ENCODE measurements around the gene WNT5B. TPM values are rescaled to one million over a fixed set of nuclear protein-coding genes. Genes with fewer than 3 reads are reported as not detected.

Gene WNT5B
- 10.1 and 10.3 TPM in 2 replicates for total RNA-seq (2014; rRNA removed; shearing (Covaris generic))

- no peak for DNase-seq (ENCODE audit: low spot score)
These were observed at the start of gene WNT5B for GRCh38 chr12:1628666-1629337. Gene WNT5B (plus strand): TSS chr12:1629231. CDS start chr12:1631355, 2,124 bp downstream.

- DNase-seq (ENCODE audit: low spot score), result no peak
These were observed 49.2 kb upstream of the WNT5B start for GRCh38 chr12:1579651-1580435.

- no peak for DNase-seq (ENCODE audit: low spot score)
These were observed 48.5 kb upstream of the WNT5B start for GRCh38 chr12:1580526-1580925.

GRCh38 chr12:1581973-1582708, 46.9 kb upstream of the WNT5B start:
- DNase-seq (ENCODE audit: low spot score), result no peak

- DNase-seq (ENCODE audit: low spot score), result no peak
These were observed 46.4 kb upstream of the WNT5B start for GRCh38 chr12:1582709-1583050.

GRCh38 chr12:1583421-1584078, 45.5 kb upstream of the WNT5B start:
- peak; percentile 65 for DNase-seq (ENCODE audit: low spot score)

- no peak for DNase-seq (ENCODE audit: low spot score)
These were observed 44.7 kb upstream of the WNT5B start for GRCh38 chr12:1584326-1584725.

GRCh38 chr12:1587927-1588574, 41.0 kb upstream of the WNT5B start:
- no peak for DNase-seq (ENCODE audit: low spot score)

- no peak for DNase-seq (ENCODE audit: low spot score)
These were observed 40.5 kb upstream of the WNT5B start for GRCh38 chr12:1588575-1588947.

GRCh38 chr12:1590221-1590979, 38.6 kb upstream of the WNT5B start:
- no peak for DNase-seq (ENCODE audit: low spot score)

- DNase-seq (ENCODE audit: low spot score), result no peak
These were observed 38.0 kb upstream of the WNT5B start for GRCh38 chr12:1591034-1591433.

- DNase-seq (ENCODE audit: low spot score), result no peak
These were observed 37.5 kb upstream of the WNT5B start for GRCh38 chr12:1591543-1591942.

GRCh38 chr12:1592444-1593173, 36.4 kb upstream of the WNT5B start:
- no peak for DNase-seq (ENCODE audit: low spot score)

- DNase-seq (ENCODE audit: low spot score), result no peak
These were observed 35.6 kb upstream of the WNT5B start for GRCh38 chr12:1593174-1594005.

GRCh38 chr12:1594006-1594260, 35.1 kb upstream of the WNT5B start:
- DNase-seq (ENCODE audit: low spot score), result no peak

GRCh38 chr12:1594261-1595025, 34.6 kb upstream of the WNT5B start, which contains the start of gene FBXL14:
Gene FBXL14 (minus strand): TSS chr12:1594581. CDS start chr12:1594066, 515 bp downstream.
- peak; percentile 55 for DNase-seq (ENCODE audit: low spot score)

- DNase-seq (ENCODE audit: low spot score), result no peak
These were observed 33.9 kb upstream of the WNT5B start for GRCh38 chr12:1595026-1595561.

- no peak for DNase-seq (ENCODE audit: low spot score)
These were observed 33.2 kb upstream of the WNT5B start for GRCh38 chr12:1595690-1596347.
